Activated CD4-positive, CD25-positive, alpha-beta regulatory T cell treated with anti-CD3 and anti-CD28 coated beads, Interleukin-2, amount 50 U/mL, for 72 hours (primary cell): ENCODE data around the gene SLC16A10.
"Not testable (repeated sequence)": the region's sequence is repeated elsewhere in the genome, so short reads cannot be mapped to it uniquely, and the experiment has no call there.

Experiments
- DNase-seq: peaks from one replicate; pipeline ENCODE4 v3.0.0; 2021

SLC16A10 gene

DNA sequence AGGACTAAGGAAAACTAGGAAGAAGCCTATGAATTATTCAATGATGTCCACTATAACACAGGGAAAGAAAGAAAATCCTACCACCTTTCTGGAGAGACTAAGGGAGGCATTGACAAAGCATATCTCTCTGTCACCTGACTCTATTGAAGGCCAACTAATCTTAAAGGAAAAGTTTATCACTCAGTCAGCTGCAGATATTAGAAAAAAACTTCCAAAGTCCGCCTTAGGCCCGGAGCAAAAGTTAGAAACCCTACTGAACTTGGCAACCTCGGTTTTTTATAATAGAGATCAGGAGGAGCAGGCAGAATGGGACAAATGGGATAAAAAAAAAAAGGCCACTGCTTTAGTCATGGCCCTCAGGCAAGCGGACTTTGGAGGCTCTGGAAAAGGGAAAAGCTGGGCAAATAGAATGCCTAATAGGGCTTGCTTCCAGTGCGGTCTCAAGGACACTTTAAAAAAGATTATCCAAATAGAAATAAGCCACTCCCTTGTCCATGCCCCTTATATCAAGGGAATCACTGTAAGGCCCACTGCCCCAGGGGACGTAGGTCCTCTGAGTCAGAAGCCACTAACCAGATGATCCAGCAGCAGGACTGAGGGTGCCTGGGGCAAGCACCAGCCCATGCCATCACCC is 47.0 kb downstream of the SLC16A10 start:
- DNase-seq: not testable (repeated sequence)

DNA sequence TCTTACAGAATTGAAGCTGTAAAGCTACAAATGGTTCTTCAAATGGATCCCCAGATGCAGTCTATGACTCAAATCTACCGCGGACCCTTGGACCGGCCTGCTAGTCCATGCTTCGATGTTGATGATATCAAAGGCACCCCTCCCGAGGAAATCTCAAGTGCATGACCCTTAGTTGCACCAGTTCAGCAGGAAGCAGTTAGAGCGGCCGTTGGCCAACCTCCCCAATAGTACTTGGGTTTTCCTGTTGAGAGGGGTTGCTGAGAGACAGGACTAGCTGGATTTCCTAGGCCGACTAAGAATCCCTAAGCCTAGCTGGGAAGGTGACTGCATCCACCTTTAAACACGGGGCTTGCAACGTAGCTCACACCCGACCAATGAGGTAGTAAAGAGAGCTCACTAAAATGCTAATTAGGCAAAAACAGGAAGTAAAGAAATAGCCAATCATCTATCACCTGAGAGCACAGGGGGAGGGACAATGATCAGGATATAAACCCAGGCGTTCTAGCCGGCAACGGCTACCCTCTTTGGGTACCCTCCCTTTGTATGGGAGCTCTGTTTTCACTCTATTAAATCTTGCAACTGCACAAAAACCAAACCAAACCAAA is 50.3 kb downstream of the SLC16A10 start:
- not testable (repeated sequence) for DNase-seq

DNA sequence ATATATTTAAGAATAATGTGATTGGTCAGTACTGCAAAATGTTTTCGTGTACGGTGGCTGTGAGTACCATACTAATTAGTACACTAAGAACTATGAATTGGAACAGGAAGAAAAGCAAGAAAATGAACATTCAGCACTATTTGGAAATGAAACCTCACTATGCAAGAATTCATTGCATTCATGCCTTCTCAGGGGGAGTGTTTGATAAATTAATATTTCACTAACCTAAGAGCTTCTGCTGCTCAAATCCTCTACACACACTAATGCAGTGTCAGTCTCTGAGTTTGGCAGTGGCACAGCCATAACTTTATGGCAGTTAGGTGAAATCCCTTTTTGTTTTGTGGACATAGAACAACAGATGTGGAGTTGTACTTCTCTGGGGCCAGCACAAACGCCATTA is 60.1 kb downstream of the SLC16A10 start:
- no peak for DNase-seq

DNA sequence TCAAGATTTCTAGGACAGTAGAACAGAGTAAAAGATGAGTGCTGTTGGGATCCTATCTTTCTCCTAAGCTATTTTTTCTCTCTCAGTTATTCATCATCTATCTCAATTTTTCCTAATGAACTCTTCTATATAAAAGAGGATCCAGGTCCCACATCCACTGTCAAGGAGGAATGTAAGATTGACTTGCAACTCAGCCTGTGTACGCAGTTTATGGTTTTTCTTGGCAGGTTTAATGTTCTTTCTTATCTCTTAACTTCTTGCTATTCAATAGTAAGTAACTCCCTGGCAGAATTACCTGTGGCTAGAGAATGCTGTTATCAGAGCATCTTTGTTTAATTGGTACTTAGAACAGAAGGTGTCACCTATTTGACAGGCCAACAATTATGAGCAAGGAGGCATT is 60.8 kb downstream of the SLC16A10 start:
- DNase-seq: no peak

DNA sequence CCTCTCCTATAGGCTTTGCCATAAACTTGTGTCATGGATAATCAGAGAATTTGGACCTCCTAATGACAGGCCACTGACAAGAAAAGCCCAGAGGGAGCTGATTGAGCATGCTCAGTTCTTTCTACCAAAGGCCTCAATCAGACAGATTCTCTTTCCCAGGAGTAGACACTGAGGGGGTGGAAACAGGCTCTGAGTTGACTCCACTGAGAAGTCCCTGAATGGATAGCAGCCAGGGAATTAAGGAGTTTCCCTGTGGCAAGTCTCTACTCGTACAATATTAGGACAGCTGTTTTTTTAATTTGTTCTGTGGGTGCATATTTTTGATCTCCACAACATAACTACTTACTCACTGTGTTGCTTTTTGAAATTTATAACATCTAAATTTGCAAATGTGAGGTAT is 63.3 kb downstream of the SLC16A10 start:
- DNase-seq: no peak

DNA sequence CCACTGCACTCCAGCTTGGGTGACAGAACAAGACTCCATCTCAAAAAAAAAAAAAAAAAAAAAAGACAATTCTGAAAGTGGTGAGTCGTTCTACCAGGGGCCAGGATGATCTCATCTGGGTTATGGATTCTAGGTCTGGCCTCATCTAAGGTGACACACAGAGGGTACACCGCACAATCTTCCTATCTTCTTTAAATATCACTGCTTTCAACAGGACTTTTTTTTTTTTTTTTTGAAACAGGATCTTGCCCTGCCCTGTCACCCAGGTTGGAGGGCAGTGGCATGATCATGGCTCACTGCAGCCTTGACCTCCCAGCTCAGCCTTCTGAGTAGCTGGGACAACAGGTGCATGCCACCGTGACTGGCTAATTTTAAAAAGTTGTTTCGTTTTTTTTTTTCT is 67.7 kb downstream of the SLC16A10 start:
- no peak for DNase-seq

DNA sequence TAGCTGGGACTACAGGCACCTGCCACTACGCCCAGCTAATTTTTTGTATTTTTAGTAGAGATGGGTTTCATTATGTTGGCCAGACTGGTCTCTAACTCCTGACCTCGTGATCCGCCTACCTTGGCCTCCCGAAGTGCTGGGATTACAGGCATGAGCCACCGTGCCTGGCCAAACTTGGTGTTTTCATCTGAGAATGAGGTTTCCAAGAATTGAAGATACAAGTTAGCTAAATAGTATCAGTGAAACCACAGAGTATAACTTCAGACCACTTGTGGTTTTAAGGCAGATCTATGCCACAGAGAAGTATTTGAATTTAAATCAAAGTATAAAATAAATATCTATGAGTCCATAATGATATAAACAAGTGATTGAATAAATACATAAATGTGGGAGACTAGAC is 70.1 kb downstream of the SLC16A10 start:
- no peak for DNase-seq

DNA sequence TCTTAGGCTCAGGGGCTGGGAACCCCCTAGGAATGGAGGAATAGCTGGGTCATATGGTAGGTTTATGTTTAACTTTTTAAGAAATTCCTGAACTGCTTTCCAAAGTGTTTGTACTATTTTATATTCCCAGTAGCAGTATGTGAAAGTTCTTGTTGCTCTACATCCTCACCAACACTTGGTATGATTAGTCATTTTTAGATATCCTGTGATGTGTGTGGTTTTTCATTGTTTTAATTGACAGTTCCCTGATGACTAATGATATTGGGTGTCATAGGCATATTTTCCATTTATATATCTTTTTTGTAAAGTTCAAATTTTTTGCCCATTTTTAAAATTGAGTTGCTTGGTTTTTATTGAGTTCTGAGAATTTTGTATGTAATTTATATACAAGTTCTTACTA is 72.3 kb downstream of the SLC16A10 start:
- no peak for DNase-seq

DNA sequence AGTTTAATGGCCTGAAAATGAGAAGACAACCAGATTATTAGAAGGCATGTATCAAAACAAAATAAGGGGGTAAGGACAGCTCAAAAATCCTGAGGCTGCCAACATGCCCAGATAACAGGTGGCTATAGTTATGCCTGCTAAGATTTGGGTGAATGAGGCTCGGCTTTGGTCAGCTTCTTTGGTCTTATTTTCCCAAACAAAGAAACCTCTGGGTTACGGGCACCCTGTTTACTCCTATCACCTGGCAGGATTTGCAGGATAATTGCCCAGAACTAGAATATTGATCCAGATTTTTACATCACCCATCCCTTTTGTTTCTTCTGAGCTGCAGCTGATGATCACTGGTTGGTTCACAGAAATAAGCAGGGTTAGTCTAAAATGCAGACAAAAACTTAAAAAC is 74.3 kb downstream of the SLC16A10 start:
- no peak for DNase-seq

DNA sequence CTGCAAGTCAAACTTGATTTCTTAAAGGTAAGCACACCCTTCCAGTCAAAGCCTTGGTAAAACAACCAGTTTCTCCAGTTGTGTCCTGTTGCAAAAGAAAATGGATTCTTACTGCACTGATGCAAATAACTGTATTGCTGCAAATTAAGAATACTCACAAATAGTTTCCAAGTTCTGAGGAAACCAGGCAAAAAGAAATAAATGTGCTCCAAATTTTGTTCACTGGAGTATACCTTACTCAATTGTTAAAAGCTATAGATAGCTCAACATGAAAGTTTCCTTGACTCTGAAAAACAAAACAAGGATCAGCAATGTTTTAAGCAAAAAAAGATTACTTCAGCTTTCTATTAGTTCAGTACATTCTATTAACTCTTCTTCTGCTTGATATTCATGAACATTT is 75.2 kb downstream of the SLC16A10 start:
- no peak for DNase-seq

DNA sequence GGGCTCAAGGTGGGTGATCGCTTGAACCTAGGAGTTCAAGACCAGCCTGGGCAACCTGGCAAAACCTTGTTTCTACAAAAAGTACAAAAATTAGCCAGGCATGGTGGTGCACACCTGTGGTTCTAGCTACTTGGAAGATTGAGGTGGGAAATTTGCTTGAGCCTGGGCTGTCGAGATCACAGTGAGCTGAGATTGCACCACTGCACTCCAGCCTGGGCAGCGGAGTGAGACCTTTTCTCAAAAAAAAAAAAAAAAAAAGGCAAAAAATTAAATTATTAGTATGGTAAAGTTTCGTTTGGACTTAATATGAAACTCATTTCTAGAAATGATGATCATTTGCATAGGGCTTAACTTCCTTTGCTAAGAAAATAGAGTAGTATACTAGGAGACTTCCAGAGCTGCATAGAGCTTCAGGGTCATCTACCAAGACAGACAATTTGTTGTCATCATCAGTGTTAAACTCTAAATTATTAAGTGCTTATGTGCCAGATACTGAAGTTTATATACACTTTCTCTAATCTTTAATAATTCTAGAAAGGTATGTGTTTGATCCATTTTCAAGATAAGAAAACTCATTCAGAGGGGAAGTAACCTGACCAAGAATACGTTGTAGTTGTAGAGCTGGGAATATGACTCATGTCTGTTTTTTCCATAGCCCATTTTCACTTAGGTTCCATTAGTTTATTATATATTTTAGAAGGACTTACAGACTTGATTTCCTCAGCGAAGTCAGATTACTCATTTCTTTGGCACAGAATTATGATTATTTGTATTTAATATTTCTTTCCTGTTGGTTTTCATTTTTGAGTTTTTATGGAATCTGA is 84.5 kb downstream of the SLC16A10 start:
- no peak for DNase-seq

DNA sequence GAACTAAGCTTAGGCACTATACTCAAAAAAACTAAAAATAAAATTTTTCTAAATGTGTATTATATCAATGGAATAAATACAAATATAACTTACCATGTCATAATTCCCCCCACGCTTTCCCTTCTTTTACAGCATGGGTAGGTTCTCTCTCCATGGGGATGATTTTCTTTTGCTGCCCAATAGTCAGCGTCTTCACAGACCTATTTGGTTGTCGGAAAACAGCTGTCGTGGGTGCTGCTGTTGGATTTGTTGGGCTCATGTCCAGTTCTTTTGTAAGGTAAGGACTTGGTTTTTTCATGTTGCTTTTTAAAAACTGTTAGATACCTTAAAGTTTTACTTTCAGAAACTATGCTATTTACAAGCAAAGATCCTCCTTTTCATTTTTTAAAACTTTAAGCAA is 85.3 kb downstream of the SLC16A10 start:
- no peak for DNase-seq

DNA sequence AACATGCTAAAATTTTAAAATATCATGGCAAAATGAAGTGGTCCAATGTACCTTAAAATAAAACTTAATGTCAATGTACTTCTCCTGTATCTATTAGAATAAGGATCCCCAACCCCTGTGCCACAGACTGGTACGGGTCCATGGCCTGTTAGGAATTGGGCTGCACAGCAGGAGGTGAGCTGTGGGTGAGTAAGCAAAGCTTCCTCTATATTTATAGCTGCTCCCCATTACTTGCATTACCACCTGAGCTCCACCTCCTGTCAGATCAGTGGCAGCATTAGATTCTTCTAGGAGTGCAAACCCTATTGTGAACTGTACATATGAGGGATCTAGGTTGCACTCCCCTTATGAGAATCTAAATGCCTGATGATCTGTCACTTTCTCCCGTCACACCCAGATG is 86.0 kb downstream of the SLC16A10 start:
- DNase-seq: no peak

DNA sequence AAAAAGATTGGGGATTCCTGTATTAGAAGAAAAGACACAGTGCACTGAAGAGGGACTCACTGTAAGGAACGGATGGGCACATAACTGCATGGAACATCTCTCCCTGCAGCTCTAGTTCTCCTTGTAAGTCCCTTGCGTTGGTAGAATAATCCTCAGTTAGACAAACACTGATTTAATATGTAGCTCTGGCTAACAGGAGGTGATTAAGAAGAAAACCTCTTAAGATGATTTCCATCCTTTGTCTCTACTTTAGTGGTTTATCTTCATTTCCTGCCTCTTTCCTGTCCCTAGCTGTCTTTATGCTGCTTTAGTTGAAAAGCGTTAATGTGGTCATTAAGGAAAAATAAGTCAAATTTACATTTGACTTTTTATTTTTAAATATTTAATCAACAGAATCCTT is 86.6 kb downstream of the SLC16A10 start:
- no peak for DNase-seq

DNA sequence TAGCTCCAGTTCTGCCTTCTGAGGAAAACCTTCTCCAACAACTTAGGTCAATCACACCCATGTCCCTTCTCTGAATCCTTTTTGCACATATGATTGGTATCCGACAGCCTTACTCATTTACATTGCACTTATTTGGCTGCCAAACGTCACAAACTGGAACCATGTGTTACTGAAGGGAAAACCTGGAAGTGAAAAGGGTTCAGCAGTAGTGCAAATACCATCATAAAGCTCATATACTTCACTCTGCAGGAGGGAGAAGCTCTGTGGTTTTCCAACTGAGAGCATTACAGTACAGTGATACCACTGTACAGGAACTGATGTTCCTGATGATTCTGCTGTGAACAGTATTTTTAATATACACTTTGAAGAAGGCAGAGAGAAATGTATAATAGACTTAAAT is 87.8 kb downstream of the SLC16A10 start:
- no peak for DNase-seq

DNA sequence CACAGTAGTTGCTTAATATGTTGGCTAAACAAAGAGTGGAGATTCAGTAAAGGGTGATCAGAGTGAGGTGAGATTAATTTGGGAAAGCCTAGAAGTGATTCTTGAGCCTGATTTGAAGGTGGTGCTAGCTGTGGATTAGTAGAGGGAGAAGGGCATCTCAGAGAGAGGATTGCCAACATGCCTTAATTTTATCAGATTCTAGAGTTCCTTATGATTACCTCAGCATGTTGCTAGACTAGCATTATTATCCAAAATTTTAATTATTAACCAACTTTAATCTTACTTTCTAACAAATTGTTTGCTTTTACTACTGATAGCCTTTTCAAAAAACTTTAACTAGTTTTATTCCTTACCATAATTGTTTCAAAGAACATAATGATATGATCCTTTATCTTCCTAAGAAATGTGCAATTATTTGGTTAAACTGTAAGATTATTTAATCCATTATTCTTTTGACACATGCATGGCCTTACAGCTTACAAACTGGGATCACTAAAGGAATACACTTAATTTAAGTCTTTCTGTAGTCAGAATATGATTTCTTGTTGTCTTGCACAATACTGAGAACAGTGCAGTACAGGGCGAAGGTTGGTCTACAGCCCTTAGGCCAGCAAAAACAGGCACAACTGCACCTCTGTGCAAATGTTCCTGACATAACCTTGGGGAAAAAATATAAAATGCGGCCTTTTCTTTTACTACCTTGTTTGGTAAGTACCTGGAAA is 88.9 kb downstream of the SLC16A10 start:
- DNase-seq: no peak

DNA sequence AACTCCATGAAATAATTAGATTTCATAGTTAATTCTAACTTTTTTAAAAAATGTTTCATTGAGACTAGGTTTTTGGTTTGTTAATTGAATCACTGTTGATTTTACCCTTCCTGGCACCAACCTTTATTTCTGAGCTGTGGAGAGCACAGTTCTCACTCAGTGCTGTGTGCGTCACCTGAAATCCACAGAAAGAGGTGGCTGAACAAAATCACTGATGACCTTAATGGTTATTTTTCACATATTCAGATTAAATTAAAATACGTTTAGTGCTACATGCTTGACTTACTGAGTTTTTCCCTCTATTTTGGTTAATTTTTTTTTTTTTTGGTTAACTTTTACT is 89.4 kb downstream of the SLC16A10 start:
- DNase-seq: no peak

DNA sequence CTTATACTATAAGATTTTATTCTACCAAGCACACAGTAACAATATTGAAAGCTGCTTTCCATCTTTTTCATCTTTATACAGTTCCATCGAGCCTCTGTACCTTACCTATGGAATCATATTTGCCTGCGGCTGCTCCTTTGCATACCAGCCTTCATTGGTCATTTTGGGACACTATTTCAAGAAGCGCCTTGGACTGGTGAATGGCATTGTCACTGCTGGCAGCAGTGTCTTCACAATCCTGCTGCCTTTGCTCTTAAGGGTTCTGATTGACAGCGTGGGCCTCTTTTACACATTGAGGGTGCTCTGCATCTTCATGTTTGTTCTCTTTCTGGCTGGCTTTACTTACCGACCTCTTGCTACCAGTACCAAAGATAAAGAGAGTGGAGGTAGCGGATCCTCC is 89.8 kb downstream of the SLC16A10 start:
- no peak for DNase-seq

DNA sequence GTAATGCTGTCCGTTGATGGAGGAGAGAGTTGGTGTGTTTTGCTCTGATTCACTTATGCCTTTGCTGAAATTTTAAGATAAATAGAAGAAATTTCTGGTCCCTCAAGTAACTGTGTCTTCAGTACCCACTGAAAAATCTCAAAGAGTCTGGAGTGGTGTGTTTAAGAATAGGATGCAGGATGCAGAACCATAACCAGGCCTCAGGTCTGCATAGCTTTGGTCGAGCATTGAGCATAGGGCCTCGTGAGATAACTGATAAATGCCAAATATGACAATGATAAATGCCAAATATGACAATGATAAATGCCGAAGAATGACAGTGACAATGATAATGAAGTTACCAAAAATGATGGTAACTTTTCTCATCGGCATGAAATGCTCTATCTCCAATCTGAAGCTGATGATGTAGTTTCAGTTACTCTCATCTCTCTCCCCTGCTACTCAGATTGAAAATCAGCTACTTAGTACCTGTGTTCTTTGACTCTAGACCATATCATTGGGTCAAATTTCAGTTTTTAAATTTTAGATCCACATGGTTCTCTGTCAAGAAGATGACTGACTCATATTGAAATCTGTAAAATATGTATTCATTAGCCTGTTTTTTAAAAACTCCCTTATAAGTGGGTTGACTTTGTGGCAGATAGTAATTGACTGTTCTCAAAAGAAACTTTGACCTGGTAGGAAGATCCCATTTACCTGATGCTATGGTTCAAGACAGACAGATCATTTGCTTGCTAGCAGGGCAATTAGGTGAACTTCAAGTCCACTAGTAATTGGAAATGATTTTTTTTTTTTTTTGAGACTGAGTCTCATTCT is 96.6 kb downstream of the SLC16A10 start:
- no peak for DNase-seq

DNA sequence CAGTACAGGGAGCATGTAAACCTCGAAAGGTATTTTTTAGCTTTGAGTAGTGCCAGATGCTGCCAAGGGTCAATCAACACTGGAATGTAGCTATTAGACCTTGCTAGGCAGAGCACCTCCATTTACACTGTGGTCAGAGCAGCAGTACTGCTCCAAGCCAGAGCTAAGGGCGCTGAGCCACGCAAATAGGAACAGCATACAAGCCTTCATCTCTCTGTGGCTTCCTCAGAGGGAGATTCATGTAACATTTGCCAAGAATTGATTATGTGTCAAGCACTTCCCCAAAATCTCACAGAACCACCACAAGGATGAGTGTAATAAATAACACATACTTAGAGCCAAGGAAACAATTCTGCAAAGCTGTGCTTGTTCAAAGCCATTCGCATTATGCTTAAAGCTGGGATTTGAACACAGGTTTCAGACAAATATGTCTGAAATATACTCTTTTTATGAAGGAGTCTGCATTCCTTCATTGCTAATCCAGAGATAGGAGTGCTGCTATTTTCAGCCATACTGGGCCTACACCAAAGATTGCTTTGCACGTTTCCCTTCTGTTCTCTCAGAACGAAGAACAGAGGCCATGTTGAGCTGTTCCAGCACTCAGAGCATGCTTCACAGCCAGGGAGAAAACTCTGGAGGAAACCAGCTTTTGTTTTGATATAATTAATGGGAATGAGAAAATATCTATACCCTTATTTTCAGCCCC is 97.7 kb downstream of the SLC16A10 start:
- no peak for DNase-seq

DNA sequence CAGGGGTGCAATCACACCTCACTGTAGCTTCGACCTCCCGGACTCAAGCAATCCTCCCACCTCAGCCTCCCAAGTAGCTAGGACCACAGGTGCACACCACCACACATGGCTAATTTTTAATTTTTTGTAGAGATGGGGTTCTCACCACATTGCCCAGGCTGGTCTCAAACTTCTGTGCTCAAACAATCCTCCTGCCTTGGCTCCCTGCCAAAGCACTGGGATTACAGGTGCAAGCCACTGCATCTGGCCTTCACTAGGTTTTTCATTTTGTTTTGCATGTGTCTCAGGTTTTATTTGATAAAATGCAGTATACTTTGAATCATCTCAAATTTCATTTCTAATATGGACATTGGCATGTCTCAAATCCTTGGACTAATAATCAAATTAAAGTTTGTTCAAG is 98.7 kb downstream of the SLC16A10 start:
- DNase-seq: no peak

DNA sequence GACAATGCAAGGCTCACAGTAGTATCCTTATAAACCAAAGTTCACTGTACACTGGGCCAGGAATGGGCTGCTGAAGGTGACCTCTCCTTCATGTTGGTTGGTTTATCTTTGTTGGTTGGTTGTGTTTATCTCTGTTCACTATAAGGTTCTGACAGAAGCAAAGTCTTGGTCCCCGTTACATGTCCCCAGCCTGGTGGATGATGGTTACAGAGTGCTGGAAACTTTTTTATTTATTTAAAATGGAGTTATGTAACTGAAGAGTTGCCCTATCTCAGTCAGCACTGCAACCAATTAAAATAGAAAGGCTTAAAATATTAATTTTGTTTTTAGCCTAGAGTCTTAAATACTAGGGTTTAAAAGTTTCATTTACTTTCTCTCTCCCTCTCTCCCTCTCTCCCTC is 100.6 kb downstream of the SLC16A10 start:
- no peak for DNase-seq
